22Rv1 (cell line): ENCODE data around the gene CDC42EP4.

Experiments
- CTCF ChIP-seq: fragments of 450-650 bp; IDR thresholded peaks from 2 replicates; pipeline ENCODE4 v1.5.1; 2017; ENCODE audit warnings: mild to moderate bottlenecking
- ZFX ChIP-seq: fragments of 450-650 bp; IDR thresholded peaks from 2 replicates; pipeline ENCODE4 v1.6.1; 2017; ENCODE audit warnings: antibody characterized with exemption, borderline replicate concordance

- TF ChIP-seq CTCF (no peak), ZFX (no peak)
Observed at GRCh38 chr17:73266796-73267195, 45.0 kb downstream of the CDC42EP4 start.
